ENCODE data around the gene F8.
"Not testable (repeated sequence)": the region's sequence is repeated elsewhere in the genome, so short reads cannot be mapped to it uniquely, and the experiment has no call there.

Gene F8

DNA sequence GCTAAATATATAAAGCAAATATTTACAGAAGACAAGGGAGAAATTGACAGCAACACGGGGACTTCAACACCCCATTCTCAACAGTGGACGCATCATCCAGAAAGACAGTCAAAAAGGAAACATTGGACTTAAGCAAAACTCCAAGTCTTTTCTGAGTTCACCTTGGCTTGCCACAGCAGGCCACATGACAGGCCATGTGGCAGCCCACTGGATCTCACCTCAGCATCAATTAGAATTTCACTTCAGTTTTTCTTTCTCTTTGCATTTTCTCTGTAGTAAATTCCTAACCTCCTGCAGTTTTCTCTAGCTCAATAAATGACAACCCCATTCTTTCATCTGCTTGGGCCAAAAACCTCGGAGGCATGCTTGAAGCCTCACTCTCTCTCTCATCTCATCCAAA lies 200.5 kb downstream of the F8 start:
- H3K4me3 ChIP-seq (ENCODE audit: low read depth, low read length) = no peak overlapping the region
- no peak for DNase-seq (ENCODE audit: low read depth)
- TF ChIP-seq, protein P1, sequence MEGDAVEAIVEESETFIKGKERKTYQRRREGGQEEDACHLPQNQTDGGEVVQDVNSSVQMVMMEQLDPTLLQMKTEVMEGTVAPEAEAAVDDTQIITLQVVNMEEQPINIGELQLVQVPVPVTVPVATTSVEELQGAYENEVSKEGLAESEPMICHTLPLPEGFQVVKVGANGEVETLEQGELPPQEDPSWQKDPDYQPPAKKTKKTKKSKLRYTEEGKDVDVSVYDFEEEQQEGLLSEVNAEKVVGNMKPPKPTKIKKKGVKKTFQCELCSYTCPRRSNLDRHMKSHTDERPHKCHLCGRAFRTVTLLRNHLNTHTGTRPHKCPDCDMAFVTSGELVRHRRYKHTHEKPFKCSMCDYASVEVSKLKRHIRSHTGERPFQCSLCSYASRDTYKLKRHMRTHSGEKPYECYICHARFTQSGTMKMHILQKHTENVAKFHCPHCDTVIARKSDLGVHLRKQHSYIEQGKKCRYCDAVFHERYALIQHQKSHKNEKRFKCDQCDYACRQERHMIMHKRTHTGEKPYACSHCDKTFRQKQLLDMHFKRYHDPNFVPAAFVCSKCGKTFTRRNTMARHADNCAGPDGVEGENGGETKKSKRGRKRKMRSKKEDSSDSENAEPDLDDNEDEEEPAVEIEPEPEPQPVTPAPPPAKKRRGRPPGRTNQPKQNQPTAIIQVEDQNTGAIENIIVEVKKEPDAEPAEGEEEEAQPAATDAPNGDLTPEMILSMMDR (IDR thresholded peaks at IDR 0.05; ENCODE audit: insufficient read depth, low read depth, low read length, missing control alignments) = no peak

DNA sequence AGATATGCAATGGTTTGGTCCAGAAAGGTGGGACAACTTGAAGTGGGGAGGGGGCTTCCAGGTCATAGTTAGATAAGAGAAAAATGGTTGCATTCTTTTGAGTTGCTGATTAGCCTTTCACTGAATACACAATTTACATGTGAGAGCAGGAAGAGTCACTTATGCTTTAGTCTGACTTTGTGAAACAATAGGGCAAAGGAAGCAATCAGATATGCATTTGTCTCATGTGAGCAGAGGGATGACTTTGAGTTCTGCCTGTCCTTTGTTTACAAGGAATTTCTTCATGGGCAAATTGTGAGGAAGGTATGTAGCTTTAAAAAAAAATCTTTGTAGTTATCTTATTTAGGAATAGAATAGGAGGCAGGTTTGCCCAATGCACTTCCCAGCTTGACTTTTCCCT lies 201.0 kb downstream of the F8 start:
- no peak for DNase-seq (ENCODE audit: low read depth)

DNA sequence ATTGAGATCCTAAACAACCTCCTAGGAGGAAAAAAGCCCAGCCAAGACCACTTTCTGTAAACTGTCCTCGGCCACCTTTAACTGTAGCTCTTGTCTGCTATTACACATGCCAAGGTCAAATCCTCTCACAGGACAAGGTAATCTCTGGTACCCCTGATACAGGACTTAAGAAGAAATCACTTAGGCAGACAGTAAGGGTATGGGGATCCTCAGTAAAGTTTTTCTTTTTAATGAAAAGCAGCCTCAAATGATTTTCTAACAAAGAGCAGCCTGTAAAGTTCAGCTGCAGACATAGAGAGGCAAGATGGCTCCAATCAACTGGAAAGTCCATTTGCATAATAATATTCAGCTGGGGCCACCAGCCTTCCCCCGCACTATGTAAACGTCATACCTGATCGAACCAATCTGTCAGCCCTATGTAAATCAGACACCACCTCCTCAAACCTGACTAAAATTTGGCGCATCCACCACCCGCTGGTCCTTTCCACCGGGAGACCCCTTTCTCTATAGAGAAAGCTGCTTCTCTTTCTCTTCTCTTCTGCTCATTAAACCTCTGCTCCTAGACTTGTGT lies 202.7 kb downstream of the F8 start:
- DNase-seq (ENCODE audit: low read depth) = peak; percentile 50
- TF ChIP-seq, protein P1 (IDR thresholded peaks at IDR 0.05; ENCODE audit: insufficient read depth, low read depth, low read length, missing control alignments) = no peak
- no peak overlapping the region for H3K4me3 ChIP-seq (ENCODE audit: low read depth, low read length)

More for the DNA sequence above, 201.0 kb downstream of the F8 start:
- no peak overlapping the region for H3K4me3 ChIP-seq (ENCODE audit: low read depth, low read length)
- TF ChIP-seq, protein P1 (IDR thresholded peaks at IDR 0.05; ENCODE audit: insufficient read depth, low read depth, low read length, missing control alignments) = no peak

DNA sequence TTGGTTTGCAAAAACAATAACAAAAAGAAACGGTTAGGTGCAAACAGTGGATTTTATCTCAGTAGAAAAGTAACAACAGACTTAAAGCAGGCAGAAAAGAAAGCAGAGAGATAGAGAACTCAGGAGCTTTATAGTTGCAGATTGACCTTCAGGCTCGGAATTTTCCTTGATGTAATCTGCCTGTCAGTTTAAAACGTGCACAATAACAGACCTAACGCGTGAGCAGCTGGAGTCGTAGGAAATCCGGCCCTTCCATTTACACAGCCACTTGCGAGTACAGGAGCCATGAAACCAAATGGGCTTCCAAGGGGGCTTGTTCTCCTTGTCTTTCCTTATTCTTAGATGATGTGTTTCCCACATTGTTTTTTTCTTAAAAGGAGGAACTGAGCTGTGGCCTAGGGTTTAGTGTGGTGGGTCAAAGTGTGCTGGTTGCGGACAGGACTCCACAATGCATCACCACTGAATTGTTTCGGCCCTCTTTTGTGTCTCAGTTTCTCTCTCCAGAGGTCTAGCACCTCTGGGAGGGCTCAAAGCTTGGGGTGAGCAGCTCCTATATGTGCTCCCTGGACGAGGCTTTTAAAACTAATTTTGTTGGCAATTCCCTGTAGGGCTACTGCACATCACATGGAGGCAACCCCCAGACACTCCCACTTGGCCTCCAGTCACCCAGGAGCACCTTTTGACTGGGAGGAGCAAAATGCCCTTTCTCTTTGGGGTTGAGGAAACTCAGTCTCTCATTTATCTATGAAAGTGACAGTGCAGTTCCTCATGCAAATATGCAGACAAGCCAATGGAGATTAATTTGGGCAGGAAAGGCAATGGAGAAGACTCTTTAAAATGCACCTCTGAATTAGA lies 203.4 kb downstream of the F8 start:
- no peak overlapping the region for H3K4me3 ChIP-seq (ENCODE audit: low read depth, low read length)
- TF ChIP-seq, protein P1 (IDR thresholded peaks at IDR 0.05; ENCODE audit: insufficient read depth, low read depth, low read length, missing control alignments) = no peak
- DNase-seq (ENCODE audit: low read depth) = peak; percentile 21

DNA sequence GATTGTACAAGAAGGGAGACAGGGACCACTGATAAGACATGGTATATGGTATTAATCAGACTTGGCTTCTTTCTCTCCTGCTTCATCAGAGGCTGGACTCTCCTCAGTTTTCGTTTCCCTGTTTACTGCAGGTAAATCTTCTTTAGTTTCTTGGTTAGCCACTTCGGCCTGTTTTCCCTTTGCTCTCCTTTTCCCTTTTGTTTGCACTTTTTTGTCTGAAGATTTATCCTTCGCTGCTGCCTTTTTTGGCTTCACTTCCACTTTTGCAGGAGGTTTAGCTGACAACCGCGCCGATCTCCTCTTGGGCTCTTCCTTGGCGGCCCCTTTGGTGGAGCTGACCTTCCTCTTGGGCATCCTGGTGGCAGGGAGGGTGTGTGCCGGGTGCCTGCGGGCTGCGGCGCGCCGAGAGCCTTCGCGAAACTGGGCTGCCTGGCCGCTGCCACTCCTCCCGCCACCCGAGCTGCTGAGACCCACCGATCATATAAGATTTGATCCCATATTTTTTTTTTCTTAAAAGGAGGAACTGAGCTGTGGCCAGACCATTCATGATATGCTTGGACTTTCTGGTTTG lies 205.4 kb downstream of the F8 start:
- H3K4me3 ChIP-seq (ENCODE audit: low read depth, low read length); DNase-seq (ENCODE audit: low read depth): not testable (repeated sequence)

DNA sequence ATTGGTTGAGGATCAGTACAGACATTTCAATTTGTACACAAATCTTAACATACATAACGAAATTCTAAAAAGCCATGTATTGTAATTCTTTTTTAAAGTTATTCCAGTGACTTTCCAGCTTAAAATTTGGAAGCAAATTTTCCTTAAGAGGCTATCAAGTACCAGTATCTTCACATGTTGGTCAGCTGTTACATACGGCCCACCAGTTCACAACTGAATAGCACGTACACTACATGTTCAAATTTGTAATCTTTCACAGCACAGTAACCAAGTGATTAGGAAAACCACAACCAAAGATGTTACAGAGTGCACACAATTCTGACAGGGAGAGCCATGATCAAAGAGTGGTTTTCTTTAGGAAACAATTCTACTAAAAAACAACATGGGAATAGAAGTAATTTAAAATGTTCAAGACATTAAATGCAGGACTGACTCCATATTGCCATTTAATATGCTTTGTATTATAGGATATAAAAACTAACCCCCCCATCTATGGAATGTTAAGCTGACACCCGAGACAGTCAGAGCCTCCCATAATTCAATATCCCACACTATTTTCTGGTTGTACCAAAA lies 206.1 kb downstream of the F8 start:
- not testable (repeated sequence) for DNase-seq (ENCODE audit: low read depth); H3K4me3 ChIP-seq (ENCODE audit: low read depth, low read length)

DNA sequence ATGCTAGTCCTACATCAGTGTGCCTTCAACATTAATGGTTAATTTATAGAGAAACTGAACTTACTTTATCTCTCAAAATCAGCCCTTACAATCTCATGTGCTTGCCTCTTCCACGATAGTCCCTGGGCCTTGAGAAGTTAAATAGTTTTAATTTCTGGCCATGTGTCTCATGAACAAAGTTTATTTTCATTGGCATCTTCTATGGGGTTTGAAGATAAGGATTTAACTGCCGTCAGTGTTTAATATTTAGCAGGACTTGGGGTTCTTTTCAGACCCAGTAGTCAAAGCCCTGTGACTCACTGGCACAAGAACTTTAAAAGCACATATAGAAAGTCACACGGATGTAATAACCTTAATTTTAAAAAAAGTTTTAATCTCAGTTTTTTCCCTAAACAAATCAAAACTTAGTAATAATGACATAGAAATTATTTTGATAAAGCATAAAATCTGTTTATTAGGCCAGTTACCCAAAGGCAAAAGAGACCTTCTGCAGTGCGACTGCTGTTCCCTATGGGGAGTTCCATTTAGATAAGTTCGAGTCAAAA lies 207.2 kb downstream of the F8 start:
- TF ChIP-seq, protein P1 (IDR thresholded peaks at IDR 0.05; ENCODE audit: insufficient read depth, low read depth, low read length, missing control alignments) = no peak
- H3K4me3 ChIP-seq (ENCODE audit: low read depth, low read length) = no peak overlapping the region
- no peak for DNase-seq (ENCODE audit: low read depth)
